ENCODE data around the gene ZNF592.

The ZNF592 gene

GRCh38 chr15:84800365-84800806 is 52.0 kb downstream of the ZNF592 start:
- TF ChIP-seq CTCF (IDR thresholded peaks at IDR 0.05): no peak
- TF ChIP-seq ZFX (IDR thresholded peaks at IDR 0.05; ENCODE audit: borderline replicate concordance): no peak
- peak overlapping the region; percentile 20 for H3K27ac ChIP-seq

DNA sequence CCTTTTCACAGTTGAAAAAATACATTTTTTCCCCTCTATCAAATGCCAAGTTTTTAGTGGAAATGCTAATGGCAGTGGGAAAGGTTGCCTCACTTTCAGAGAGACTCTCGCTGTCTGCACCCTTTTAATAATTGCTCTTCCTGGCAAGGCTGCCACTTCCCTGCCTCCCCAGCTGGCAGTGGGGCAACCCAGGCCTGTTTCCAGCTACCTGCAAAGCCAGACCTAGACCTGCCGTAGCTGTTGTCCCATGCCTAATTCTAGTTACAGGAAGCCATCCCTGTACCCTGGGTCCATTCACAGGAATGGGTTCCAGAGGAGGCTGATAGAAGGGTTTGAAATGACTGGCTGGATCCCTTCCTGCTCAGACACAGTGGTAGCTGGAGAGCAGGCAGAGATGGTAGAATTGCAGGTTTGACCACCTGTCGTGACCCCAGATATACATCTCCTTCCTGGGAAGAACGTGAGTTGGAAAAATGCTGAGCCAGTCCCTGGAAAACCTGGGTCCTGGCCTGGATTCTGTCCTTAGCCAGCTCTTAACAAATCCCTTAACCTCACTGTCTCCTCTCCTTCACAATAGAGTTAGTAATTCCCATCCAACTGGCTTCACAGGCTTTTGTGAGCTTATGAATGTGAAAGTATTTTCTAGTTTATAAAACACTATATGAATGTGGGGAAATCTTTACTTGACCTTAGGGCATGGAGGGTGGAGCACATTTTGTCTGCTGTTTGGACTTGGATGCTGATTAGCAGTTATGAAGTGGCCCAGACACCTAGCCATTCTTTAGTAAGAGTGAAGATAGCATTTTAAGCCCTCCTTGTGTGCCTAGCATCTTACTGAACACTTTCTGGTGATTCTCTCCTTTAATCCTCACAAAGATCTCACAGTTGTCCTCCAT is 55.9 kb downstream of the ZNF592 start:
- TF ChIP-seq ZFX (IDR thresholded peaks at IDR 0.05; ENCODE audit: borderline replicate concordance) (no peak), CTCF (IDR thresholded peaks at IDR 0.05) (no peak)

GRCh38 chr15:84805221-84805620 is 56.8 kb downstream of the ZNF592 start:
- no peak overlapping the region for H3K27ac ChIP-seq
- TF ChIP-seq ZFX (IDR thresholded peaks at IDR 0.05; ENCODE audit: borderline replicate concordance): no peak
- no peak for TF ChIP-seq CTCF (IDR thresholded peaks at IDR 0.05)

More for the DNA sequence above, 55.9 kb downstream of the ZNF592 start:
- peak overlapping the region; percentile 9; the same call in 1 of the 2 replicates for H3K27ac ChIP-seq

- TF ChIP-seq CTCF (IDR thresholded peaks at IDR 0.05) (no peak), ZFX (IDR thresholded peaks at IDR 0.05; ENCODE audit: borderline replicate concordance) (no peak)
- H3K27ac ChIP-seq: no peak overlapping the region
These were observed 58.8 kb downstream of the ZNF592 start for GRCh38 chr15:84807228-84807627.

DNA sequence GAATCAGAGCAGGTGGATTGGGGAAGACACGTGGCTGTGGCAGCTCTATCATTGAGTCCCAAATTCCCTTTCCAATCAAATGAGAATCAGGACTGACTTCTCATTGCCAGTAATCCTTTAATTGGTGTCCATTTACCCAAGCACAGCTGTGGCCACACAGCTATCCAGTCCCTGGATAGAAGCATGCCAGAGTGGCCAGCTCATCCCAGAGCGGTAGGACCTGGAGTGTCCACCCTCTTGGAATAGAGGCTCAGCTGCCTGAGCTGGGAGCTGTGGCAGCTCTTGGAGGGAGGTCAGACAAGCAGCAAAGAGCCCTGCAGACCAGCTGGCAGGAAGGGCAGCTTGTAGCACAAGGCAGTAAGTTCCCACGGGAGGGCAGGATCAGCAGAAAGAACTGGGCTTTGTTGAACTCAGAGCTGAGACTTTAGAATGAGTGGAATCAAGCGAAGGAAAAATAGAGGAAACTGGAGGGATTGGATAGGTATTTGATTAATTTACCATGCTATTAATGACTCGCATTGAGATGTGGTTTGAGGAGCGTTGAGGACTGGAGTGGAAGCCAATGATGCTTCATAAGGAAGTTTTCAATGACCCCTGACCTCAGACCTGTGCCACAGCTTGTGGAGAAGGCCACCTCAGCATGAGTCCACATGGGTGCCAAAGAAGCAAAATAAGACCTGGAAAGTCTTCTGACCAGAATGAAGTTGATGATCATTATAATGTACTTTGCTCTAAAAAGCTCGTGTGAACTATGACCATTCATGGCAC is 61.9 kb downstream of the ZNF592 start:
- no peak for TF ChIP-seq CTCF (IDR thresholded peaks at IDR 0.05)
- TF ChIP-seq ZFX (IDR thresholded peaks at IDR 0.05; ENCODE audit: borderline replicate concordance): no peak
- H3K27ac ChIP-seq: peak overlapping the region; percentile 26; the same call in 1 of the 2 replicates

DNA sequence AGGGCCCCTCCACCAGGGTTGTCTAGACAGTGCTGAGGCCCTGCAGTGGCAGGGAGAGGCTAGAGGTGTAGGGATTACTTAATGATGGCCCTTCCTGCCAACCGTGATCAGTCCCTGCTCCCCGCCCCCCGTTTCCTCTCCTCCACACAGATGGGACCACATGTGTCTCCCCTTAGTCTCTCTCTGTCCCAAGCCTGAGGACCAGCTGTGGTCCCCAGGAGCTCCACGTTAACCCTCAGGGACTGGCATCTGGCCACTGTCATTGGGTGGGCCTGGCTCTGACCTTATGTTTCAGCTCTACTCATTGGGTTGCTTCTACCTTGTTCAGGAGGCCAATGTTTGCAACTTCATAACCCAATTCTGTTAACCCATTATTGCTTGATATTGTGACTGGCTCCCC is 62.8 kb downstream of the ZNF592 start:
- TF ChIP-seq ZFX (IDR thresholded peaks at IDR 0.05; ENCODE audit: borderline replicate concordance): no peak
- TF ChIP-seq CTCF (IDR thresholded peaks at IDR 0.05): no peak

More for the DNA sequence above, 62.8 kb downstream of the ZNF592 start:
- H3K27ac ChIP-seq: peak overlapping the region; percentile 26
